ENCODE data around the gene OR9Q2.
"Not testable (repeated sequence)": the region's sequence is repeated elsewhere in the genome, so short reads cannot be mapped to it uniquely, and the experiment has no call there.

OR9Q2 gene

GRCh38 chr11:58188770-58189169 is at the start of gene OR9Q2:
Gene OR9Q2, plus strand, starts transcription at chr11:58189070. Its CDS starts 1,421 bp downstream, at chr11:58190491.
- DNase-seq = no peak

- DNase-seq = no peak
Observed at GRCh38 chr11:58142761-58143160, 46.1 kb upstream of the OR9Q2 start.

- DNase-seq = no peak
Observed at GRCh38 chr11:58152781-58153180, 36.1 kb upstream of the OR9Q2 start.

GRCh38 chr11:58164389-58164788 is 24.5 kb upstream of the OR9Q2 start:
- no peak for DNase-seq

- DNase-seq = no peak
Observed at GRCh38 chr11:58164990-58165389, 23.9 kb upstream of the OR9Q2 start.

GRCh38 chr11:58165504-58166106 is 23.3 kb upstream of the OR9Q2 start:
- no peak for DNase-seq

GRCh38 chr11:58177409-58178054 is 11.3 kb upstream of the OR9Q2 start:
- no peak for DNase-seq

- DNase-seq = no peak
Observed at GRCh38 chr11:58178444-58178843, 10.4 kb upstream of the OR9Q2 start.

GRCh38 chr11:58179648-58180047 is 9.2 kb upstream of the OR9Q2 start:
- DNase-seq = no peak

- no peak for DNase-seq
Observed at GRCh38 chr11:58186938-58187337, 1.9 kb upstream of the OR9Q2 start.

- DNase-seq = no peak
Observed at GRCh38 chr11:58192229-58192628, 3.4 kb downstream of the OR9Q2 start.

- no peak for DNase-seq
Observed at GRCh38 chr11:58193391-58193790, 4.5 kb downstream of the OR9Q2 start.

GRCh38 chr11:58195939-58196338 is 7.1 kb downstream of the OR9Q2 start:
- DNase-seq = no peak

GRCh38 chr11:58199271-58199670 is 10.4 kb downstream of the OR9Q2 start:
- no peak for DNase-seq

- DNase-seq = no peak
Observed at GRCh38 chr11:58204042-58204441, 15.2 kb downstream of the OR9Q2 start, which contains the start of gene OR1S2. Gene OR1S2, minus strand, starts transcription at chr11:58204142. Its CDS starts 0 bp downstream, at chr11:58204142.

GRCh38 chr11:58212420-58212819 is 23.6 kb downstream of the OR9Q2 start, which contains the start of gene OR1S1:
Gene OR1S1, plus strand, starts transcription at chr11:58212720.
- not testable (repeated sequence) for DNase-seq

GRCh38 chr11:58216476-58216875 is 27.6 kb downstream of the OR9Q2 start:
- DNase-seq = no peak

GRCh38 chr11:58222721-58223120 is 33.9 kb downstream of the OR9Q2 start:
- DNase-seq = no peak

GRCh38 chr11:58227956-58228615 is 39.2 kb downstream of the OR9Q2 start:
- DNase-seq = no peak

Measured in CD4-positive, alpha-beta T cell treated with Interleukin-10 for 1 hour (primary cell).